Measurements from ENCODE around the gene S1PR5. TPM values are rescaled to one million over a fixed set of nuclear protein-coding genes. Genes with fewer than 3 reads are reported as not detected.

The S1PR5 gene
- total and polyA plus RNA-seq, 10 of the 15 experiments (the other 5 are each of a cell fraction or from before 2014, with no cell fraction given): 0.04 TPM; not detected in 9

GRCh38 chr19:10486551-10486950 lies 30.7 kb downstream of the S1PR5 start:
- Histone ChIP-seq H3K9me3 (replicated peaks; ENCODE audit: control insufficient read depth, insufficient read depth, low read length) (no peaks in the 10 kb centered on the region), H3K27ac (ENCODE audit: control insufficient read depth, insufficient read depth) (no peak overlapping the region), H3K9ac (ENCODE audit: control insufficient read depth, insufficient read depth, low read length) (no peak overlapping the region), H3K79me2 (ENCODE audit: control insufficient read depth, insufficient read depth, low read length) (no peaks in the 10 kb centered on the region; the same call in 1 of the 2 replicates), H3K4me3 (no peak overlapping the region), H3K4me2 (ENCODE audit: control insufficient read depth, insufficient read depth) (no peak overlapping the region), H4K20me1 (ENCODE audit: control insufficient read depth, insufficient read depth) (no peaks in the 10 kb centered on the region), H3K4me1 (ENCODE audit: control insufficient read depth, insufficient read depth, low read length) (no peaks in the 10 kb centered on the region; the same call in 1 of the 2 replicates), H3K36me3 (ENCODE audit: control insufficient read depth in 2 of 2, insufficient read depth in 2 of 2, low read length in 1 of 2) (peaks cover 14 to 19% of the 10 kb centered on the region in 2 experiments), H2AFZ (ENCODE audit: control insufficient read depth, low read depth, low read length) (no peak overlapping the region), H3K27me3 (replicated peaks in 1 of 2; ENCODE audit: control insufficient read depth in 2 of 2, insufficient read depth in 2 of 2, low read length in 1 of 2) (no peaks in the 10 kb centered on the region)
- intact Hi-C loops (cut with micrococcal nuclease; ENCODE audit: unreplicated experiment) (no loop called here), in situ Hi-C loops (cut with MboI) (no loop called here)
- FAIRE-seq: no peak
- ChIA-PET RAD21 (ENCODE audit: unreplicated experiment) (interaction anchor here (0.6 kb wide), 1 partner anchor 12 kb away, joined by 4 read pairs; no protein-coding TSS in a partner anchor), SMC1A (ENCODE audit: uncharacterized antibody, unreplicated experiment) (no interaction called here), CTCF (no interaction called here), POLR2A (no interaction called here)
- no peak for ATAC-seq
- BruUV-seq (replicated peaks): no TSS peak
- no peak for TF ChIP-seq ZSCAN29 (IDR thresholded peaks at IDR 0.05)
- TF ChIP-seq YY1 (IDR thresholded peaks at IDR 0.05; ENCODE audit: low read depth, low read length): no peak
- no peak for TF ChIP-seq SUZ12 (IDR thresholded peaks at IDR 0.05; ENCODE audit: unreplicated experiment)
- no peak for TF ChIP-seq HDAC2 (IDR thresholded peaks at IDR 0.05)
- TF ChIP-seq SMARCA5 (IDR thresholded peaks at IDR 0.05): no peak
- TF ChIP-seq, protein P1, sequence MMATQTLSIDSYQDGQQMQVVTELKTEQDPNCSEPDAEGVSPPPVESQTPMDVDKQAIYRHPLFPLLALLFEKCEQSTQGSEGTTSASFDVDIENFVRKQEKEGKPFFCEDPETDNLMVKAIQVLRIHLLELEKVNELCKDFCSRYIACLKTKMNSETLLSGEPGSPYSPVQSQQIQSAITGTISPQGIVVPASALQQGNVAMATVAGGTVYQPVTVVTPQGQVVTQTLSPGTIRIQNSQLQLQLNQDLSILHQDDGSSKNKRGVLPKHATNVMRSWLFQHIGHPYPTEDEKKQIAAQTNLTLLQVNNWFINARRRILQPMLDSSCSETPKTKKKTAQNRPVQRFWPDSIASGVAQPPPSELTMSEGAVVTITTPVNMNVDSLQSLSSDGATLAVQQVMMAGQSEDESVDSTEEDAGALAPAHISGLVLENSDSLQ (IDR thresholded peaks at IDR 0.05): no peak
- TF ChIP-seq LARP7 (IDR thresholded peaks at IDR 0.05): no peak
- no peak for TF ChIP-seq NR2C1 (IDR thresholded peaks at IDR 0.05)
- no peak for TF ChIP-seq IRF4 (IDR thresholded peaks at IDR 0.05; ENCODE audit: low read depth, low read length)
- TF ChIP-seq JUND (IDR thresholded peaks at IDR 0.05; ENCODE audit: low read depth, low read length): no peak
- 83% methylated on average over 13 of the region's 13 CpGs for WGBS (ENCODE audit: insufficient coverage, insufficient replicate concordance, low lambda C conversion rate, missing lambda C conversion rate)
- DNase-seq (ENCODE audit: low read depth, low spot score): no peak

All from GM12878 (cell line).